ENCODE results near the gene SRMS. TPM values are rescaled to one million over a fixed set of nuclear protein-coding genes. Genes with fewer than 3 reads are reported as not detected.

Gene SRMS
- total RNA-seq, 1 donor from 2014 or later = not detected

DNA sequence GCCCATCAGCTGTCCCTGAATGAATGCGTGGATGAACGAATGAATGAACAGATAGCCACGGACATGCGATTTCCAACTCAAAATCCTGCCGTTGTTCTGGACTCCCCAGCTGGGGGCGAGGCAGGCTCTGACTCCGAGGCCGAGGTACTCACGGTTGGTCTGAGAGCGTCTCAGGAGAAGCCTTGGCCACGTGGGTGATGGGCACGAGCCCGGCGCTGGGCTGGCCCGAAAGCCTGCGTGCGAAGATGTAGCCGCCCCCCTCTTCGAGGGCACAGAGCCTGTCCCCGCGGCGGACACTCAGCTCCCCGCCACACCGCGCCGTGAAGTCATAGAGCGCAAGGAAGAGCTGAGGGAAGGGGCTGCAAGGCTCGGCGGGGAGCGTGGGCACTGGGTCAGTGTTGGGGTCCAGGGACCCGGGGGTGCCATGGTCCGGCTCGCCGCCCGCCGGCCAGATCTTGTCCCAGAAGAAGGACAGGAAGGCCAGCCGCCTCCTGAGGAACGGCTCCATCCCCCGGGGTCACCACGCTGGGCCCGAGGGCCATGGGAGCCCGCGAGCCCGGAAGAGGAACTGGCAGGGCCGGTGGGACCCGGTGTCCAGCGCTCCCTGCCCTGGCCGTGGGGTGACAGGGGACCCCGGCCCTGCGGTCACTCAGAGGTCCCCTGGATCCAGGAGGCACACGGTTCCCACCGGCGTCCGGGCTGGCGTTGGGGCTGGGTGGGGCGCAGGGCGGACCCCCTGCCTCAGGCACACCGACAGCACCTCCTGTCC lies 409 bp downstream of the SRMS start:
- Histone ChIP-seq H3K9me3 (no peaks in the 10 kb centered on the region), H3K27ac (no peak overlapping the region), H3K4me1 (no peaks in the 10 kb centered on the region), H3K4me3 (no peak overlapping the region), H3K36me3 (no peaks in the 10 kb centered on the region), H3K27me3 (no peaks in the 10 kb centered on the region)
- TF ChIP-seq, protein P1, sequence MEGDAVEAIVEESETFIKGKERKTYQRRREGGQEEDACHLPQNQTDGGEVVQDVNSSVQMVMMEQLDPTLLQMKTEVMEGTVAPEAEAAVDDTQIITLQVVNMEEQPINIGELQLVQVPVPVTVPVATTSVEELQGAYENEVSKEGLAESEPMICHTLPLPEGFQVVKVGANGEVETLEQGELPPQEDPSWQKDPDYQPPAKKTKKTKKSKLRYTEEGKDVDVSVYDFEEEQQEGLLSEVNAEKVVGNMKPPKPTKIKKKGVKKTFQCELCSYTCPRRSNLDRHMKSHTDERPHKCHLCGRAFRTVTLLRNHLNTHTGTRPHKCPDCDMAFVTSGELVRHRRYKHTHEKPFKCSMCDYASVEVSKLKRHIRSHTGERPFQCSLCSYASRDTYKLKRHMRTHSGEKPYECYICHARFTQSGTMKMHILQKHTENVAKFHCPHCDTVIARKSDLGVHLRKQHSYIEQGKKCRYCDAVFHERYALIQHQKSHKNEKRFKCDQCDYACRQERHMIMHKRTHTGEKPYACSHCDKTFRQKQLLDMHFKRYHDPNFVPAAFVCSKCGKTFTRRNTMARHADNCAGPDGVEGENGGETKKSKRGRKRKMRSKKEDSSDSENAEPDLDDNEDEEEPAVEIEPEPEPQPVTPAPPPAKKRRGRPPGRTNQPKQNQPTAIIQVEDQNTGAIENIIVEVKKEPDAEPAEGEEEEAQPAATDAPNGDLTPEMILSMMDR (IDR thresholded peaks at IDR 0.05) = no peak
- no peak for DNase-seq (ENCODE audit: low spot score in 2 of 2)
- intact Hi-C loops (cut with DNase I) = no loop called here

DNA sequence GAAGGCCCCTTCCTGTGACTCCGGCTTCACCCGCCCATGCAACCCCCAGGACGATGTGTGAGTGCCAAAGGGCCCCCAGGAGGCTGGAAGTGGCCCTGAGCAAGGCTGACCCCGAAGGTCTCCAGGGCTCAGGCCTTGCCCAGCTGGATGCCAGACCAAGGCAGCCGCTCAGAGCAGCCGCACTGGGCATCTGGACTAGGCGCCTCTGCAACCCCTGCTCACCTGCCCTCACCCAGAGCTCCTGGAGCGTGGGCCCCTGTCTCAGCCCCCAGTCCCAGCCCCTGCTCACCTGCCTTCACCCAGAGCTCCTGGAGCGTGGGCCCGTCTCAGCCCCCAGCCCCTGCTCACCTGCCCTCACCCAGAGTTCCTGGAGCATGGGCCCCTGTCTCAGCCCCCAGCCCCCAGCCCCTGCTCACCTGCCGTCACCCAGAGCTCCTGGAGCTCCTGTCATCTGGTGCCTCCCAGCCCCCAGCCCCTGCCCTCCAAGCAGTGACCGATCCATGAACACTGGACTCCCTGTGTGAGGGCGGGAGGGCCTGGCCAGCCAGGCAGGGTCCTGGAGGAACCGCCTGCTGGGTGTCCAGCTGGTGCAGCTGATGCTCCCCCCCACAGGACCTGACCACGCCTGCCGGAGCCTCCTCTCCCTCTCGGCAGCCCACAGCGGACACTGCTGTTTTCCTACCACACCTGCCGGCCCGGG lies 1.1 kb downstream of the SRMS start:
- H3K27me3 ChIP-seq = no peaks in the 10 kb centered on the region
- no peak overlapping the region for H3K27ac ChIP-seq
- TF ChIP-seq, protein P1 (IDR thresholded peaks at IDR 0.05) = no peak
- no peak overlapping the region for H3K4me3 ChIP-seq
- H3K36me3 ChIP-seq = no peaks in the 10 kb centered on the region
- no peaks in the 10 kb centered on the region for H3K4me1 ChIP-seq
- intact Hi-C loops (cut with DNase I) = no loop called here
- no peak for DNase-seq (ENCODE audit: low spot score in 2 of 2)
- H3K9me3 ChIP-seq = no peaks in the 10 kb centered on the region

DNA sequence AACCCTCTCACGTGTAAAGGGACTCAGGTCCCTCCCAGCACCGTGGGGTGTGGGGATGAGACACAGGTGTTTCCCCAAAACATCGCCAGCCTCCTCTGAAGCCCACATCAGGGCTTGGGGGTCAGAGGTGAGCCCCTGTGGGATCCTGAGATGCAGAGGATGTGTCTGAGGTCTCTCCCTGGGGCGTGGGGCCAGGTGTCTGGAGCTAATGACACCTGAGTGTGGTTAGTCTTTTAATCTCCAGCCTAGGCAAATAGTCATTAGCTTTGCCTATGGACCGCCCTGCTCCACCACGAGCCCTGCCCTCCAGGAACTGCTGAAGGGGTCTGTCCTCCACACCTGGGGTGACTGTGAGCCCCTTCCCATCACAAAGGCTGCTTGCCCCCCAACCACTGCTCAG lies 1.7 kb downstream of the SRMS start:
- no peak overlapping the region for H3K4me3 ChIP-seq
- H3K27ac ChIP-seq = no peak overlapping the region
- no peaks in the 10 kb centered on the region for H3K4me1 ChIP-seq
- TF ChIP-seq, protein P1 (IDR thresholded peaks at IDR 0.05) = no peak
- DNase-seq (ENCODE audit: low spot score in 2 of 2) = no peak
- H3K9me3 ChIP-seq = no peaks in the 10 kb centered on the region
- H3K27me3 ChIP-seq = no peaks in the 10 kb centered on the region
- intact Hi-C loops (cut with DNase I) = no loop called here
- no peaks in the 10 kb centered on the region for H3K36me3 ChIP-seq

DNA sequence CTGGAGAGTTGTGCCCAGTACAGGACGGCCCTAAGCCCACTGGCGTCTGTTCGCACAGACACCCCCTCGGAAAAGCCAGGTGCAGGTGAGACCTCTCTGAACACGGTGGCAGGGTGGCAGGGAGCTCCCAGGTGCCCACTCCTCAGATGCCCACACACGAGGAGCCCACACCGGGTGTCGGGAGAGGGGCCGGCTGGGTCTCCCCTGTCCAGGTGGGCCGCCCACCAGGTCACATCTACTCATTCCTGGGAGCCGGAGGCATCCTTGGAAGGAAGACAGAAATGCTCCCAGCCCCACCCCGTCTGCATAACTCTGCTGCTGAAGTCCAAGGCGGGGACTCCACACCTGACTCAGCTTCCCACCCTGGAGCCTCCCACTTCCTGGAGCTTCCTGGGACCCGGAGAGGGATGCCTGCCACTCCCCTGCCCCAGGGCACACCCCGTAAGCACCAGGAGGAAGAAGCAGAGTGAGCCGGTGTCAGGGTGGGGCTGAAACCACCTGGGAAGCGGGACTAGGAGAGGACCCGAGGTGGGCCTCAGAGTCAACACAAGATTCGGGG lies 2.5 kb downstream of the SRMS start:
- Histone ChIP-seq H3K4me3 (no peak overlapping the region), H3K27ac (no peak overlapping the region), H3K27me3 (no peaks in the 10 kb centered on the region), H3K9me3 (no peaks in the 10 kb centered on the region), H3K36me3 (no peaks in the 10 kb centered on the region), H3K4me1 (no peaks in the 10 kb centered on the region)
- intact Hi-C loops (cut with DNase I) = no loop called here
- DNase-seq (ENCODE audit: low spot score in 2 of 2) = no peak
- TF ChIP-seq, protein P1 (IDR thresholded peaks at IDR 0.05) = no peak

DNA sequence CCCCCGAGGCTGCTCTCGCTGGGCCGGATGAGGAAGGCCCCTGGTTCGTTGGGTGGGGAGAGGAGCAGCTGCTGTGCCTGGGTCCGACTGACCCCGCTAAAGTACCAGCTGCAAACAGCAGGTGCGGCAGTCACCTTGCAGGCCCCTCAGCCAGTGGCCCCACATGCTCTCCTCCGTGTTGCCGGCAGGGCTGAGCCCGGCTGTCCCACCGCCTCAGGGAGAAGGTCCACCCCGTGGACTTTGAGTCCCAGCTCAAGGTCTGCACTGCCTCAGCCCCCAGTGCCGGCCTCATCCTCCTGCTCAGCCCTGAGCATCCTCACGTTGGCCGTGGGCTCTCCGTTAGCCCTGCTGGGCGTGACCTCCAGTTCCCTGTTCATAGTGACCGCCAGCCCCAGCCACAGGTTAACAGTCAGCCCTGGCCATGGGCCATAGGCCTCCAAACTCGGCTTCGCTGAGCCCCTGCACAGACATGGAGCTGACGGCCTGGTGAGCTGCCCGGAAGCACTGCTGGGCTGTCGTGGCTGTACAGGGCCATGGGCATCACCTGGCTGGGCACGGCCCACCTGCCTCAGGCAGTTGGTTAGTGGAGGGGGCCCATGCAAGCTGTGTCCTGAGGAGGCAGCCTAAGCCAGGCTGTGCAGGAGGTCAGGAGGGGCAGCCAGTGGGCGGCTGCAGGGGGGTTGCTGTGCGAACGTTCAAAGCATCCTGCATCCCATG lies 3.1 kb downstream of the SRMS start:
- TF ChIP-seq, protein P1 (IDR thresholded peaks at IDR 0.05) = no peak
- no peaks in the 10 kb centered on the region for H3K4me1 ChIP-seq
- no peak overlapping the region for H3K4me3 ChIP-seq
- no peaks in the 10 kb centered on the region for H3K9me3 ChIP-seq
- intact Hi-C loops (cut with DNase I) = no loop called here
- DNase-seq (ENCODE audit: low spot score in 2 of 2) = no peak
- no peaks in the 10 kb centered on the region for H3K27me3 ChIP-seq
- H3K36me3 ChIP-seq = no peaks in the 10 kb centered on the region
- H3K27ac ChIP-seq = no peak overlapping the region

Data from ascending aorta (tissue), 2 donors.